Measurements from ENCODE around the gene TMEM8B. TPM values are rescaled to one million over a fixed set of nuclear protein-coding genes. Genes with fewer than 3 reads are reported as not detected.

The TMEM8B gene
- total RNA-seq, result 1 to 10 TPM; 6.2 to 6.6 TPM

DNA sequence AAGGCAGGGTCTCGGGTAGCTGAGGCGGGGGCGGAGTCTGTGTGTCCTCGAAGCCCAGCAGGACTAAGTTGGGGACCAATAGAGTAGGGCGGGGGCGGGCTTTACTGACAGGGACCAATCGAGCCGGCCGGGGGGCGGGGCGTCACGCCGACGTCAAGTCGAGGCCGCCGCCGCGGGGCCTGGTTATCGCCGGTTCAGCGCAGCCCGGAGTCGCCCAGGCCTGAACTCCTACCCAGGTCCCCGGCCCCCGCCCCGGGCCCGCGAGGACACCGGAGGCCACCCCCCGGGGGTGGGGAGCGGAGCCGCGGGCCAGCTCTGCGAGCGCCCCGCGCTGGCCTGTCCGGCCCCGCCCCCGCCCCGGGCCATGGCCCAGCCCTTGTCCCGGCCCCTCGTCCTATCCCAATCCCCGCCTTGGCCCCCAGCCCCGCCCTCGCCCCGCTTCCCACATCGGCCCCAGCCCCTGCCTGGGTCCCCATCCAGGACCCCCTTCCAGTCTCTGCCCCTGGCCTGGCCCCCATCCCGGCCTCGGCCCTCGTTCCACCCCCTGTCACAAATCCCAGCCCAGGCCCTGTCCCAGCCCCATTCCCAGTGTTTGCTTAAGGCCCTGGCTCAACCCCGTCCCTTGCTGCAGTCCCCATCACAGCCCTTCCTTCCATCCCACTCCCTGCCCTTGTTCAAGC is at the start of gene TMEM8B:
Gene TMEM8B, plus strand, starts transcription at position 145 of the 680 bp plus-strand sequence. Its CDS starts 220 bp downstream, at position 365.
- intact Hi-C loops (cut with micrococcal nuclease), result loop anchor here (2.0 to 5.0 kb wide), 3 partner anchors 72 to 712 kb away; partner anchors contain the start of genes ATOSB and RECK
- H3K27me3 Mint-ChIP-seq (ENCODE audit: low read depth), result peaks cover 2% of the 10 kb centered on the region
- peaks cover 24% of the 10 kb centered on the region for H3K4me1 Mint-ChIP-seq (ENCODE audit: low read depth)
- no peaks in the 10 kb centered on the region for H3K36me3 Mint-ChIP-seq (ENCODE audit: low read depth)
- peak within 1 kb of the TSS; percentile 89 for H3K4me3 Mint-ChIP-seq
- CTCF ChIA-PET, result interaction anchor here (1.0 to 2.2 kb wide), 3 partner anchors 15 to 53 kb away, joined by 3 to 11 read pairs (median 8); no protein-coding TSS in a partner anchor
- peak within 1 kb of the TSS; percentile 59 for H3K27ac Mint-ChIP-seq
- peak; percentile 96 for DNase-seq
- H3K9me3 Mint-ChIP-seq, result no peaks in the 10 kb centered on the region

- Mint-ChIP-seq H3K27me3 (ENCODE audit: low read depth) (no peaks in the 10 kb centered on the region), H3K4me1 (ENCODE audit: low read depth) (no peaks in the 10 kb centered on the region), H3K27ac (no peak overlapping the region), H3K36me3 (ENCODE audit: low read depth) (peaks cover 21% of the 10 kb centered on the region), H3K4me3 (no peak overlapping the region), H3K9me3 (no peaks in the 10 kb centered on the region)
- no peak for DNase-seq
- intact Hi-C loops (cut with micrococcal nuclease), result no loop called here
- CTCF ChIA-PET, result interaction anchor here (0.6 to 0.7 kb wide), 2 partner anchors 38 to 412 kb away, joined by 3 to 6 read pairs; no protein-coding TSS in a partner anchor
Measured at GRCh38 chr9:35781066-35781465, 48.0 kb upstream of the TMEM8B start.

DNA sequence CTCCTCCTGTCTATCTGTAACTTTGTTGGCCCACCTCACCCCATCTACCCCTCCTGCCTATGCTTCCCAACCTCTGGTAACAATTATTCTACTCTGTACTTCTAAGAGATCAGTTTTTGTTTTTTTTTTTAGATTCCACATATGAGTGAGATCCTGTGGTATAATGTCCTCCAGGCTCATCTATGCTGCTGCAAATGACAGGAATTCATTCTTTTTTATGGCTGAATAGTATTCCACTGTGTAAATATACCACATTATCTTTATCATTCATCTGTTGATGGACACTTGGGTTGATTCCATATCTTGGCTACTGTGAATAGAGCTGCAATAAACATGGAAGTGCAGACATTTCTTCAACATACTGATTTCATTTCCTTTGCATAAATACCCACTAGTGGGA is 45.6 kb upstream of the TMEM8B start:
- Mint-ChIP-seq H3K4me3 (no peak overlapping the region), H3K36me3 (ENCODE audit: low read depth) (peaks cover 28% of the 10 kb centered on the region), H3K4me1 (ENCODE audit: low read depth) (no peaks in the 10 kb centered on the region), H3K27me3 (ENCODE audit: low read depth) (no peaks in the 10 kb centered on the region), H3K27ac (no peak overlapping the region), H3K9me3 (no peaks in the 10 kb centered on the region)
- CTCF ChIA-PET, result interaction anchor here (0.6 to 1.4 kb wide), 3 partner anchors 24 to 49 kb away, joined by 3 to 4 read pairs (median 4); no protein-coding TSS in a partner anchor
- no peak for DNase-seq
- intact Hi-C loops (cut with micrococcal nuclease), result no loop called here

DNA sequence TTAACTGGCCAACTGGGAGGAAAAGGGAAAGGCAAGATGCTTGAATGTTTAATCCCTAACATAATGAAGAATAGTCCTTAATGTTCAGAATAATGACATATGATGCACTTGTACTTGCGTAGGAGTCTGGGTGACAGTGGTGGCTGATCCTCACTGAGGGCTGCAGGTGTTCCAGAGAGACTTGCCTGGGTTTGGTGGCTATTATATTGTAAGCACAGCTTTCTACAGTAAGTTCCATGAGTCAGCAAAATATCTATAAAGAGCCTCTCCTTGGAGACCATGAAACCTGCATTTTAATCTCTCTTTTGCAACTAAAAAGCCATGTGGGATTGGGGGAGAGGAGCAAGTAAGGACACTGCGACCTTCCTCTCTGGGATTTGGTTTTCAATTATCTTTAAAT is 39.5 kb upstream of the TMEM8B start:
- CTCF ChIA-PET, result interaction anchor here (0.8 to 3.6 kb wide), 26 partner anchors 9 to 218 kb away, joined by 3 to 33 read pairs (median 6); partner anchors contain the start of genes FAM221B, HINT2 and SPAG8

GRCh38 chr9:35790025-35790384 is 39.0 kb upstream of the TMEM8B start:
- no peaks in the 10 kb centered on the region for H3K9me3 Mint-ChIP-seq
- DNase-seq, result no peak
- H3K36me3 Mint-ChIP-seq (ENCODE audit: low read depth), result peaks cover 12% of the 10 kb centered on the region
- CTCF ChIA-PET, result interaction anchor here (0.7 to 3.6 kb wide), 35 partner anchors 9 to 1958 kb away, joined by 3 to 33 read pairs (median 5); partner anchors contain the start of genes FAM221B, HINT2 and SPAG8
- intact Hi-C loops (cut with micrococcal nuclease), result loop anchor here (1.0 to 5.0 kb wide), 4 partner anchors 23 to 232 kb away; partner anchors contain the start of gene SPAG8
- H3K27me3 Mint-ChIP-seq (ENCODE audit: low read depth), result no peaks in the 10 kb centered on the region
- H3K4me3 Mint-ChIP-seq, result no peak overlapping the region
- no peak overlapping the region for H3K27ac Mint-ChIP-seq
- no peaks in the 10 kb centered on the region for H3K4me1 Mint-ChIP-seq (ENCODE audit: low read depth)

More for the DNA sequence above, 39.5 kb upstream of the TMEM8B start:
- no peaks in the 10 kb centered on the region for H3K27me3 Mint-ChIP-seq (ENCODE audit: low read depth)
- H3K9me3 Mint-ChIP-seq, result no peaks in the 10 kb centered on the region
- intact Hi-C loops (cut with micrococcal nuclease), result no loop called here
- no peaks in the 10 kb centered on the region for H3K4me1 Mint-ChIP-seq (ENCODE audit: low read depth)
- H3K4me3 Mint-ChIP-seq, result no peak overlapping the region
- no peak overlapping the region for H3K27ac Mint-ChIP-seq
- DNase-seq, result no peak
- H3K36me3 Mint-ChIP-seq (ENCODE audit: low read depth), result peaks cover 12% of the 10 kb centered on the region

GRCh38 chr9:35790385-35791296 is 38.4 kb upstream of the TMEM8B start:
- Mint-ChIP-seq H3K4me3 (no peak overlapping the region), H3K27ac (no peak overlapping the region), H3K27me3 (ENCODE audit: low read depth) (no peaks in the 10 kb centered on the region), H3K36me3 (ENCODE audit: low read depth) (peaks cover 11% of the 10 kb centered on the region), H3K9me3 (no peaks in the 10 kb centered on the region), H3K4me1 (ENCODE audit: low read depth) (no peaks in the 10 kb centered on the region)
- CTCF ChIA-PET, result interaction anchor here (0.6 to 3.6 kb wide), 44 partner anchors 8 to 1959 kb away, joined by 3 to 33 read pairs (median 4); partner anchors contain the start of genes FAM221B, HINT2 and SPAG8
- intact Hi-C loops (cut with micrococcal nuclease), result loop anchor here (1.0 to 5.0 kb wide), 4 partner anchors 22 to 232 kb away; partner anchors contain the start of gene SPAG8
- peak; percentile 69 for DNase-seq

DNA sequence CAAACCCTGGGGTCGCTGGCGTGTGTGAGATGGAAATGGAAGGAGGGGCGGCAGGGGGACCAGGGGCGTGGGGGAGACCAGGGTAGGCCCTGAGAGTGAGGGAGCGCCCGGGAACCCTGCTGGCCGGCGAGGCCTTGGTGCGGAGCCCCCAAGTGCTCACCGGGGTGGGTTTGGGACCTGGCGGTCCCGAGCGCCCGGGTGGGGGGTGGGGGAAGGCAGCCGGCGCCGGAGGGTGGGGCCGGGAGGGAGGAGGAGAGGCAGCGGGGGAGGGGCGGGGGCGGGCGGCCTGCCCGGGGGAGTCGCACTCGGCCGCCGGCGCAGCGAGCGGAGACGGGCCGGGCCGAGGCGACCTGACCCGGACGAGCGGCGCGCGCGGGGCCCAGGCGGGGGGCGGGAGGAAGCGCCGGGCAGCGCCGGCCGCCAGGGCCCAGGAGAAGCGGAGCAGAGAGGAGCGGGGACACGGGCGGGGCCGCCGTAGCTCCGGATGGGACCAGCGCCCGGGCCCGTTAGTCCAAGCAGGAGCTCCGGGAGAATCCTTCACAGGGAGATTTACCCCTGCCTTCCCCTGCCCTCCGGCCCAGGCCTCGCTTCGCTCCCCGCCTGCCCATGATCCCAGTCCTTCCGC is 37.6 kb upstream of the TMEM8B start, which contains the start of gene NPR2:
Gene NPR2, plus strand, starts transcription at position 295 of the 625 bp plus-strand sequence. CDS start 818 bp downstream, outside the sequence.
- CTCF ChIA-PET, result interaction anchor here (2.2 kb wide), 1 partner anchor 91 kb away, joined by 11 read pairs; no protein-coding TSS in a partner anchor
- Mint-ChIP-seq H3K27me3 (ENCODE audit: low read depth) (no peaks in the 10 kb centered on the region), H3K4me3 (no peak within 1 kb of the TSS), H3K36me3 (ENCODE audit: low read depth) (peaks cover 5% of the 10 kb centered on the region), H3K9me3 (no peaks in the 10 kb centered on the region), H3K4me1 (ENCODE audit: low read depth) (no peaks in the 10 kb centered on the region), H3K27ac (no peak within 1 kb of the TSS)
- no peak for DNase-seq
- intact Hi-C loops (cut with micrococcal nuclease), result loop anchor here (2.0 to 5.0 kb wide), 2 partner anchors 21 to 231 kb away; partner anchors contain the start of gene SPAG8

DNA sequence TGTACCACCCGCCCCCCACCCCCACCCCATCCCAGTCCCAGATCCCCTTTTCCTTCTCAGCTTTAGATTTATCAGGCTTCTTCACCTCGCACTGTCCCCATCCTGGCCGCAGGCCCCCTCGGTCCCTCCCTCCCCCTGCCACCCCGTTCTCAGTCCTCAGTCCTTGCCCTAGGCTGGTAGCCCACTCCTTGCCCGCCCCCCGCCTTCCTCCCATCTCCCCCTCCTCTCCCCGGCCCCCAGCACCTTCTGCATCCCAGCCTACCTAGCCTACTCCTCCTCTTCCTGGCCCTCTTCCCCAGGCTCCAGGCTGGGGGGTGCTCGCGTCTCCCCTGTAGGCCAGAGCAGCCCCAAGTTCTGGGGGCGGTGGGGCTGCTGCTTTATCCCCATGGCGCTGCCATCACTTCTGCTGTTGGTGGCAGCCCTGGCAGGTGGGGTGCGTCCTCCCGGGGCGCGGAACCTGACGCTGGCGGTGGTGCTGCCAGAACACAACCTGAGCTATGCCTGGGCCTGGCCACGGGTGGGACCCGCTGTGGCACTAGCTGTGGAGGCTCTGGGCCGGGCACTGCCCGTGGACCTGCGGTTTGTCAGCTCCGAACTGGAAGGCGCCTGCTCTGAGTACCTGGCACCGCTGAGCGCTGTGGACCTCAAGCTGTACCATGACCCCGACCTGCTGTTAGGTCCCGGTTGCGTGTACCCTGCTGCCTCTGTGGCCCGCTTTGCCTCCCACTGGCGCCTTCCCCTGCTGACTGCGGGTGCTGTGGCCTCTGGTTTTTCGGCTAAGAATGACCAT is 36.8 kb upstream of the TMEM8B start:
- Mint-ChIP-seq H3K4me3 (no peak overlapping the region), H3K9me3 (no peaks in the 10 kb centered on the region), H3K4me1 (ENCODE audit: low read depth) (peaks cover 4% of the 10 kb centered on the region), H3K27ac (no peak overlapping the region), H3K36me3 (ENCODE audit: low read depth) (peaks cover 2% of the 10 kb centered on the region), H3K27me3 (ENCODE audit: low read depth) (no peaks in the 10 kb centered on the region)
- DNase-seq, result no peak
- CTCF ChIA-PET, result interaction anchor here (0.7 to 2.2 kb wide), 2 partner anchors 83 to 90 kb away, joined by 3 to 11 read pairs; no protein-coding TSS in a partner anchor
- intact Hi-C loops (cut with micrococcal nuclease), result loop anchor here (5.0 kb wide), 1 partner anchor 230 kb away; no protein-coding TSS in a partner anchor

DNA sequence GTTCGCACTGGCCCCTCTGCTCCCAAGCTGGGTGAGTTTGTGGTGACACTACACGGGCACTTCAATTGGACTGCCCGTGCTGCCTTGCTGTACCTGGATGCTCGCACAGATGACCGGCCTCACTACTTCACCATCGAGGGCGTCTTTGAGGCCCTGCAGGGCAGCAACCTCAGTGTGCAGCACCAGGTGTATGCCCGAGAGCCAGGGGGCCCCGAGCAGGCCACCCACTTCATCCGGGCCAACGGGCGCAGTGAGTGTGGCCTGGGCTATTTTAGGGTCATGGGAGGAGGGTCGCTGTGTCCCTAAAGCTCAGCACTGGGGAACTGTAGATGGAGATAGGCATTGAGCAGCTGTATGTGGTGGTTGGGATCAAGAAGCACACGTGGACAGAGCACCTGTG is 36.2 kb upstream of the TMEM8B start:
- no peaks in the 10 kb centered on the region for H3K27me3 Mint-ChIP-seq (ENCODE audit: low read depth)

GRCh38 chr9:35793461-35793860 is 35.6 kb upstream of the TMEM8B start:
- no peaks in the 10 kb centered on the region for H3K36me3 Mint-ChIP-seq (ENCODE audit: low read depth)
- no peak for DNase-seq
- no peak overlapping the region for H3K27ac Mint-ChIP-seq
- H3K4me1 Mint-ChIP-seq (ENCODE audit: low read depth), result peaks cover 5% of the 10 kb centered on the region
- intact Hi-C loops (cut with micrococcal nuclease), result loop anchor here (5.0 kb wide), 1 partner anchor 229 kb away; no protein-coding TSS in a partner anchor
- H3K4me3 Mint-ChIP-seq, result no peak overlapping the region
- H3K27me3 Mint-ChIP-seq (ENCODE audit: low read depth), result no peaks in the 10 kb centered on the region
- CTCF ChIA-PET, result interaction anchor here (0.7 to 2.2 kb wide), 2 partner anchors 19 to 89 kb away, joined by 3 to 11 read pairs; partner anchors contain the start of gene SPAG8
- H3K9me3 Mint-ChIP-seq, result no peaks in the 10 kb centered on the region

More for the DNA sequence above, 36.2 kb upstream of the TMEM8B start:
- CTCF ChIA-PET, result interaction anchor here (0.7 to 2.2 kb wide), 3 partner anchors 19 to 89 kb away, joined by 3 to 11 read pairs (median 3); partner anchors contain the start of gene SPAG8
- peaks cover 4% of the 10 kb centered on the region for H3K4me1 Mint-ChIP-seq (ENCODE audit: low read depth)
- intact Hi-C loops (cut with micrococcal nuclease), result loop anchor here (5.0 kb wide), 1 partner anchor 229 kb away; no protein-coding TSS in a partner anchor
- no peak overlapping the region for H3K4me3 Mint-ChIP-seq
- H3K9me3 Mint-ChIP-seq, result no peaks in the 10 kb centered on the region
- no peaks in the 10 kb centered on the region for H3K36me3 Mint-ChIP-seq (ENCODE audit: low read depth)
- no peak for DNase-seq
- no peak overlapping the region for H3K27ac Mint-ChIP-seq
